Heart left ventricle (tissue), 13 donors: Measurements from ENCODE around the gene LTB.

Experiments
- POLR2A ChIP-seq, 2 donors: fragments of 450-650 bp; IDR thresholded peaks; one replicate each; pipeline ENCODE4 v1.6.1; 2017; ENCODE audit warnings: antibody characterized with exemption in 2 of 2, mild to moderate bottlenecking in 2 of 2, moderate library complexity in 2 of 2
- TF ChIP-seq, protein P1 (sequence below), 12 donors: fragments of 200-600 bp; sonication (generic) in 4 of 12; IDR thresholded peaks; one replicate each; pipeline versions ENCODE4 v1.5.0 to v1.8.0; 2018 to 2022; ENCODE audit warnings: antibody characterized with exemption in 12 of 12, mild to moderate bottlenecking in 5 of 12
- donor health status: ischemic (EF 13 %, LVEDD 7.1; RV severe dilation, severe dysfunction).
- donor health status: DM: no; HTN: yes; CAD: no.
- donor health status: DM: no; HTN: no; CAD: no.
- donor health status: ischemic (EF 25% LVEDD 6.9; RV normal size, moderate dysfunction).
- donor health status: ischemic (EF 25% LVEDD 5.7; RV mildly dilated, moderate dysfunction).
- donor health status: ischemic (EF 35%, LVEDD 5.7; RV mildly dilated, moderate dysfunction).
- donor health status: nonischemic (EF 11% LVEDD 7.7; RV severe dilation, severe dysfunction).
- donor health status: DM: yes; HTN: yes; CAD: no.
- donor health status: PGD.
- donor health status: ischemic (EF 29% LVEDD 5.4; RV normal size, mild dysfunction).
- donor health status: nonischemic (EF 23%, LVEDD 6.1; RV moderate dilation, normal function).

DNA sequence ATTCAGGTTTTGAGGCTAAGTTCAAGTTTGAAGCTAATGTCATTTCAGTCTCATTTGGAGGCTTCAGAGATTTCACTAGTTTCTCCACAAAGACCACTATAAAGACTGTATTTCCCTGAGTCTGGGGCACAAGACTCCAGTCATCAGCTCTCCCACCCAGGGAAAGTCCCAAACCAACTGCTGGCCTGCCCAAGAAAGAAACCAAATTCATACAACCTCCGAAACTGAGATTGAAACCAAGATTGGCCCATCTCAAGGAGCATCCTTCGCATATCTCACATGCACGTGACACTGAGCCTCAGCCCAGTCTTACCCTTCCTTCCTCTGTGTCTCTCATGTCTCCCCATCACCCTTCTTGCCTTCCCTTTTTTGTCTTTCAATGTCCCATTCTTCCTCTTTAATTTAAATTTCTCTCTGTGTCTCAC lies 13.7 kb downstream of the LTB start:
- TF ChIP-seq, protein P1, sequence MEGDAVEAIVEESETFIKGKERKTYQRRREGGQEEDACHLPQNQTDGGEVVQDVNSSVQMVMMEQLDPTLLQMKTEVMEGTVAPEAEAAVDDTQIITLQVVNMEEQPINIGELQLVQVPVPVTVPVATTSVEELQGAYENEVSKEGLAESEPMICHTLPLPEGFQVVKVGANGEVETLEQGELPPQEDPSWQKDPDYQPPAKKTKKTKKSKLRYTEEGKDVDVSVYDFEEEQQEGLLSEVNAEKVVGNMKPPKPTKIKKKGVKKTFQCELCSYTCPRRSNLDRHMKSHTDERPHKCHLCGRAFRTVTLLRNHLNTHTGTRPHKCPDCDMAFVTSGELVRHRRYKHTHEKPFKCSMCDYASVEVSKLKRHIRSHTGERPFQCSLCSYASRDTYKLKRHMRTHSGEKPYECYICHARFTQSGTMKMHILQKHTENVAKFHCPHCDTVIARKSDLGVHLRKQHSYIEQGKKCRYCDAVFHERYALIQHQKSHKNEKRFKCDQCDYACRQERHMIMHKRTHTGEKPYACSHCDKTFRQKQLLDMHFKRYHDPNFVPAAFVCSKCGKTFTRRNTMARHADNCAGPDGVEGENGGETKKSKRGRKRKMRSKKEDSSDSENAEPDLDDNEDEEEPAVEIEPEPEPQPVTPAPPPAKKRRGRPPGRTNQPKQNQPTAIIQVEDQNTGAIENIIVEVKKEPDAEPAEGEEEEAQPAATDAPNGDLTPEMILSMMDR (IDR thresholded peaks at IDR 0.05): no peak
- TF ChIP-seq POLR2A (IDR thresholded peaks at IDR 0.05): no peak
